ENCODE data around the gene TCF4. TPM values are rescaled to one million over a fixed set of nuclear protein-coding genes. Genes with fewer than 3 reads are reported as not detected.

TCF4 gene
- total RNA-seq, 1 donor from 2014 or later = 459 TPM

DNA sequence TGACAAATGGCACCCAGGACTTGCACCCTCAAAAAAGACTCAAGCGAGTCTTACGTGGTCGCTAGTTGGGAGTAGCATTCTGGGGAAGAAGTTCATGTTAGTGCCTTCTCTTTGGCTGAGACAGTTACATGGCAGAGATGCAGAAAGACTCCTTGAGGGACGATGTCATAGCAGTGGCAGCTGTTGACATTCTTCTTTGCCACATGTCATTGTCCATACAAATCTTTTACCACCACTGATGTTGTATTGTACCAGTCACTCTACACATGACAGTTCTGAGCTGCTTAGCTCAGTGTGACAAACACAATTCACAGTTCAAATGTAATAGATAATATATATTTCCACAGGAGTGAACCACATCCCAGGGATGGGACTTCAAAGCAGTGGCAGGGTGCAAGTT lies 197.1 kb downstream of the TCF4 start:
- DNase-seq (ENCODE audit: low read depth in 2 of 2) = no peak

DNA sequence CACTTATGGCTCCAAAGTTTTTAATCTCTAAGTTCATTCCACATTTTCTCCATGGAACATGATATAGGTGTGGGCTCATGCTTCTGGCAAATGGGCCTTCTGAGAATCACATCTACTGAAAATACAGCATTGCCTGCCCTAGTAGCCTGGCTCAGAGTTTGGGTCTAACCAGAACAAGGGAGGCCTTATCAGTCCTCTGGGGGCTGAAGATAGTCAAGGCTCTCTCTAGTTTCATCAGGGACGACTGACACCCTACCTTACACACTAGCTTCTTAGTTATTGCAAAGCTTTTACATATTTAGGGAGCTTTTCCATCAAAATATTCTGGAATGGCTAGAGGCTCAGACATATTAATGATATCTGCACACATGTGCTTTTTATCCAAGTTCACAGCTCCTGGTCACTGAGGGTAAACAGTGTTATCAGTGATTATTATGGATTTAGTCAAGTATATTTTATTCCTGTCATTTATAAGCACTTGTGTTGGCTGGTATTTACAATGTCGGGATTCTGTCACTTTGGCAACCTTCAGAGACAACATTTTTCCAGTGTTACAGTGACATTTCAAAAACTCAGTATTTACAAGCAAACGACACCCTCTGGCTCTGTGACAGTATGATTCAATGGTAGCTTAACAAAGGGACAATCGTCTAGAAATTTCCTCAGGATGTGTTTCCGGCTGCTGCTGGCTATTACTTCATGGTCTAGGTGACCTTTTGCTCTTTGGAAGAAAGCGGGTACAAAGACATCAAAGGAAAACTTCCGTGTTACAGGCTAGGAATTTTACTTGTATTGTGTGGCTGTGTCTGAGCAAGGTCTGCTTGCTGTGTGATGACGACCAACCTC lies 200.6 kb downstream of the TCF4 start:
- peak; percentile 79 to 87 for DNase-seq (ENCODE audit: low read depth in 2 of 2)

DNA sequence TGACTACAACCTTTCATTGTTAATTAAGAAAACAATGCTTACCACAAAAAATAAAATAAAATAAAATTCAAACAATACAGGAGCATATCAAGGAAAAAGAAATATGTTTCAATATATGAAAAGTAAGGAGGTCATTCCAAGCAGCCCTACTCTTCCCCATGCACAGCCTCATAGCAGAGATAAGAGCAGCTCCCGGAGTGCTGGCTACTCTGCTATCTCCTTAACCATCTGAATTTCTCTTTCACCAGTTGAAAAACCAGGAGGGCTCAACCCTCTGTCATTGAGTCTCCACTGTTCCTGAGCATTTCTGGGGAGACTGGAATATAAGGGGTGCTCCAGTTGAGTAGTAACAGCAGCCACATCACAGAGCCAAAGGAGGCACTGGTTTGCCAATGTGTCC lies 201.4 kb downstream of the TCF4 start:
- DNase-seq (ENCODE audit: low read depth in 2 of 2) = no peak

DNA sequence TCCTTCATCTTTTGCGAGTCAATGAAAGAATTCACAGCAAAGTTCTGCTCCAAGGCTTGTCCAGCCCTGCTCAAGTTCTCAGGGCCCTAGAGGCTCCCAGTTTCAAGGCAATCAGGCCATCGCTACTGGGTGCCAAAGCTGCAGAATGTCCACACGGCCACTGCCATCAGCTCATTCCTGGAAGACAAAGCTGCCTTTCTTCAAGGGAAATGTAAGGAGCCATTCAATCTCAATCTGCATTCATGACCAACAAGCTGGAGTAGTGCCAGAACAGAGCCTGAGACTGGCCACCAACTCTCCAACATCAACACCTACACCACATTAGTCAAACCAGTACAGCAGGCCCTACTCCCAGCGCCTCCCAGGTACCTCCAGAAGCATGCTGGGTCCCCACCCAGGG lies 202.2 kb downstream of the TCF4 start:
- no peak for DNase-seq (ENCODE audit: low read depth in 2 of 2)

DNA sequence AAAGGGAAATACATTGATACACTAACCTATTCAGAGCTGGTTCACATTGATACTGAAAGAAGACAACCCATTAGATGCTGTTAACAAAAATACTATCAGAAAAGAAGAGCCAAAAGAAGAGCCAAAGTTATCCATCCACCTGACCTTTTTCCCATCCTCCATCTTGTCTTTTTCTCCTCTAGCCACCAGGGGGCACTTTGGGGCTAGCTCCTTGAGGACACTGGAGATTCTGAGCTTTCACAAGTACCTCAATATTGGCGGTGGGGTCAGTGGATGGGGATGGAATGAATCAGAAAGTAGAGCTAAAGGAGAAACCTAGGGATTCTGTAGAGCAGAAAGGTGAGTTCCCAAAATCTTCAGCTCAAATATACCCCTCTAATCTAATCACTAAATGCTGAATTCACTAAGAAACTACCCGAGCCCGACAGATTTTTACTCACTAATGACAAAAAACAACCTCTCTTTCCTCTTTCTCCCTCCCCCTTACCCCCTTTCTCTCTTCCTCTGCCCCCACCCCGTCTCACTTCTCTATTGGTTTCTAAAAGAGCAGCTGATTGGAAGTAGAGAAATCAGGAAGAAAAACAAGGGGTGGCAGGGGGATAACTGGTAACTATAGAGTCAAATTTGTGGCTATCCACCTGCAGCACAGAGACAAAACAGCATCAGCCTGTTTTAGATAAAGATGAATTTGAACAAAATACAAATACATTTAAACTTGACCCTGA lies 203.3 kb downstream of the TCF4 start:
- peak in 1 of 2 donors; percentile 67 for DNase-seq (ENCODE audit: low read depth in 2 of 2)

DNA sequence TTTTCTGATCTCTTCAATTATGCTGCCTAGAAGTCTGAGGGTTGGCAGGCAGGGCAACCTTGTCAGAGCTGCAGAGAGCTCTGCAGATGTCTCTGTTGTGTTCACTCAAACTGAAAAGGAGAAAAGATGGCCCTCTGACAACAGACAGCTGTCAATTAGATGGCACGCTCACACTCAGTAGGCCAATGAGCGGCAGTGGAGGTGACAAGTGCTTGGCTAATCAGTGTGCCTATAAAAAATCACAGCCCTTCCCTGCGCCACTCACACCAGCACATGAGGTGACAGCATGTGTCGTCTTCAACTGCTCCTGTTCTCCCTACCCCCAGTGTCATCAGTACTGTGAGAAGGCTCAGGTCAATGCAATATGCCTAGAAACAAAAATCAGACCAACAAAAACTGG lies 203.9 kb downstream of the TCF4 start:
- no peak for DNase-seq (ENCODE audit: low read depth in 2 of 2)

DNA sequence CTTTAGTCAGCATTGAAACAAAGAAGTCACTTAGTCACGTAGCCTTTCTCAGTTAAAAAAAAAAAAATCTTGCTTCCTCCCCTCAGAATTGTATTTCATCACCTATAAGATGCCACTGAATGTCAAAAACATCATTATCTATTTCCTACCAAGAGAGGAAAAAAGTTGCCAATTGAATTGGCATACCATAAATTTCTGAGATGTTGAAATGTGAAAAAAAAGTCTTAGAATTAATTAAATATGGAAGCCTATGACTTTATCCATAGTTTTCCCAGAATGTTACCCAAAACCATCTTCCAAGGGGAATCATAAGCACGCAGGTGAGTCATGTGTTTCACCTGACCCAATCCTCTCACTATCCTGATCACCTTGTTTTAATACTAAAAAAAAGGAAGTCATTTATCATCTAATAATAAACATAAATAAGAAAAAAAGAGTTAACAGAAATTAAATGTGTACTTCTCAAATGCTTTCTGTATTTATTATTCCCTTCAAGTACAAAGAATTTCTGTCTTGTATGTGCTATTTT lies 205.7 kb downstream of the TCF4 start:
- DNase-seq (ENCODE audit: low read depth in 2 of 2) = no peak

DNA sequence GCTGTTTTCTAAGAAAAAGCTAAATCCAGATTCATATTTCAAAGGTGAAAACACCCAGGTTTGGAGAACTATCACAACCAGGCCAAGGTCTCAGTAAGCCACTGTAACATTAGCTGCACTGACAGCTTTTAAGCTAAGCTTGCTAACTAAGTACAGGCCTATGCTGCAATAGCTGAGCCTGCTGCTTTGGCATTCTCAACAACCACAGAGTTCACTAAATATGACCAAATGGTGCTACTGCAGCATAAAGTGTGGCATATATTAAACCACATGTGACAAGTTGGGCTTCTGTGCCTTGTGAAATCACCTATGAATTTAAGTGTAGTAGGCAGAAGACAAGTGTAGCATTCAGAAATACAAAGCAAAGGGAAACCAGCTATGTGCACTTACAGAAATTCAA lies 206.7 kb downstream of the TCF4 start:
- DNase-seq (ENCODE audit: low read depth in 2 of 2) = no peak

DNA sequence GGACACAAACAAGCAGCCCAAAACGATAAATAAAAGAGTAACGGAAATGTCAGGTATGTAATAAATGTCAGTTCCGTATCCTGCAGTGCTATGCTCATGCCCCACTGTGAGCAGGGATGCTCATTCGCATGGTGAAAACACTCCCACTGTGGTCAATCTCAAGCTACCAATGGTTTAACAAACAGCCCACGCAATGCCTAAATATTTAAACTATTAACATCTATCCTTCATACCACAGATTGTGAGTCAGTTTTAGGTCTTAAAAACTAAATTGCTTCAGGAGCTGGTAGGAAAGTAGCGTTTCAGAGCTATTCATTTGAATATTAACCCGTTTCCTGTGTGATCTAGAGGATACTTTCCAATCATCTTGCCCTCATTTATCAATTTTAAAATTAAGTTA lies 207.4 kb downstream of the TCF4 start:
- no peak for DNase-seq (ENCODE audit: low read depth in 2 of 2)

DNA sequence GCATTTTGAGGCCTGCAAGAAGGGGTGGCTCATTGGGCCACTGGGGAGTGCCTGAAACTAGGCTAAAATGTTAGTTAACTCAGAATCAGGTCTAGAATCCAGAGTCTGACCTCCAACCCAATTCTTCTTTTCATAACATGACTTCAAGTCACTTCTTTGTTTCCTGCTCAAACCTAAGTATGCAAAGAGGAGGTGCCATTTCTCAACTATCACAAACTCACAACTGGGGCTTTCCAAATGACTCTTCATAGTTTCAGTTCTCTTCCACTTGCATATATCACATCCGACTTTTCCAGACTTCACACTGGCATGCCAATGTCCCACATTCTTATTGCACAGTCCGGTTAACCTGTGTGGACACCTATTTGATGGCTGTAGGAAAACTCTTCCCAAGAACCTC lies 211.6 kb downstream of the TCF4 start:
- no peak for DNase-seq (ENCODE audit: low read depth in 2 of 2)

DNA sequence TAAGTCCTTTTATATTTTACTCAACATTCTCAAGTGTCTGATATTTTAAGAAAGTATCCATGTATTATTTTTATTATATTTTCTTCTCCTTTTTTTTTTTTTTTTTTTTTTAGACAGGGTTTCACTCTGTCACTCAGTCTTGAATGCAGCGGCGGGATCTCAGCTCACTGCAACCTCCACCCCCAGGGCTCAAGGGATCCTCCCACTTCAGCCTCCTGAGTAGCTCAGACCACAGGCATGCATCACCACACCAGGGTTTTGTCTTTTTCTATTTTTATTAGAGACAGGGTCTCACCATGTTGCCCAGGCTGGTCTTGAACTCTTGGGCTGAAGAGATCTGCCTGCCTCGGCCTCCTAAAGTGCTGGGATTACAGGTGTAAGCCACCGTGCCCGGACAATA lies 212.1 kb downstream of the TCF4 start:
- DNase-seq (ENCODE audit: low read depth in 2 of 2) = no peak

DNA sequence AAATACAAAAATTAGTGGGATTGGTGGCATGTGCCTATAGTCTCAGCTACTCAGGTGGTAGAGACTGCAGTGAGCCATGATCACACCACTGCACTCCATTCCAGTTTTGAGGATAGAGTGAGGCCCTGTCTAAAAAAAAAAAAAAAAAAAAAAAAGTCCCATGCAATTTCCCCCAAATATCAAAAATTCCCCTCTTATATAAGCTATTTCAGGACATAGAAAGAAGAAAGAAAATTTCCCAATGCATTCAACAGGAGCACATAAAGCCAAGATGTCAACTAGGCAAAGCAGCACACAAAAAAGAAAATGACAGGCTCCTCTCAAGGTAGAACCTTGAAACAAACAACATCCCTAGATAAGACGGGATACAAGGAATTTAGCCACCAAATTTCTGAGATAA lies 213.3 kb downstream of the TCF4 start:
- no peak for DNase-seq (ENCODE audit: low read depth in 2 of 2)

DNA sequence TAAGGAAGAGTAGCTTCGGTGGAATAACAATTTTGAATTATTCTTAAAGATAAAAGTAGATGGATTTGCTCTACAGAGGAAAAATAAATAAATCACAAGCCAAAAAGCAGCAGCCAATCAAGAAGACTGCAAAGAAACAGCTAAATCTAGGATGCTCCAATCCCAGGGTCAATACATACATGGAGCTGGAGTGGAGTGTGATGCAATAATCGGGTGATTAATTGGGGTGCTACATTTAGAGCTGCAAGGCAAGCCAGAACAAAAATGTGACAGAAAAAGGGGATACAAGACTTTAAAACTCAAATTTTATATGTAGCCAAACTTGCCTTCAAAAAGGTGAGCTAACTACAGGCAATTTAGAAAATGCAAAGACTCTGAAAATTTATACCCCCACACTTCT lies 215.8 kb downstream of the TCF4 start:
- DNase-seq (ENCODE audit: low read depth in 2 of 2) = no peak

DNA sequence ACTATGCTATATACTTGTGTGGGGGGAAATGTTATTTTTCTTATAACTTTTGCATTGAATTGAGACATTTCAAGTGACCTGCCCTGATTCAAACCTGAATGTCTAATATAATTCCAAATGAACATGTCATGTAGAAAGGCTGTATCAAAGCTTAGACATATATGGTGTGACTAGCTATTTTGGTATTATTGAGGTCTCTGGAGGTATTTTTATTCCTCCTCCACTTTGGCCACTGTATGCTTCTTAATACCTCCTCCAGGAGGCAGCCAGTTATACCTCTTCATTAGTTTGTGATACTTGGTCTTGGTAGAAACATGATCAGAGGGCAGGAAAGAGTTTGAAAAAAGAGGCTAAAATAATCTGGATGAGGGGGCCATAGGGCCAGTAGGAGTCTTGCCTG lies 217.1 kb downstream of the TCF4 start:
- DNase-seq (ENCODE audit: low read depth in 2 of 2) = no peak

DNA sequence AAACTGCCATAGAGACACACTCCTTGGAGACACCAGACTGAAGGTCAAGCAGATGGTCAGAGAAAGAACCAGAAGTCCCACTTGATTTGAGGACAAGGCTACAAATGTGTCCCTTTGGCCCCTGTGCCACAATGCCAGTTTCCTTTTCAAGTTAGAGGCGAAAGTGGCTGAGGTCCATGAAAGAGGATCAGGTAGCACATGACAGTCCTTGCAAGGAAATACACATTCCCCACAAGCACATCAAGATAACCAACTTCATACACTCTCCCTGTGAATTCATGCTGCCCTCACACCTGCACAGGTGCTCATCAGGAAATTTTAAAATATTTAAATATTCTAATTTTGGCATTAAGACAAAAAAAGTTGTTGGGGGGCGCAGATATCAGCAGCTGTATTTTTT lies 218.6 kb downstream of the TCF4 start:
- DNase-seq (ENCODE audit: low read depth in 2 of 2) = no peak

DNA sequence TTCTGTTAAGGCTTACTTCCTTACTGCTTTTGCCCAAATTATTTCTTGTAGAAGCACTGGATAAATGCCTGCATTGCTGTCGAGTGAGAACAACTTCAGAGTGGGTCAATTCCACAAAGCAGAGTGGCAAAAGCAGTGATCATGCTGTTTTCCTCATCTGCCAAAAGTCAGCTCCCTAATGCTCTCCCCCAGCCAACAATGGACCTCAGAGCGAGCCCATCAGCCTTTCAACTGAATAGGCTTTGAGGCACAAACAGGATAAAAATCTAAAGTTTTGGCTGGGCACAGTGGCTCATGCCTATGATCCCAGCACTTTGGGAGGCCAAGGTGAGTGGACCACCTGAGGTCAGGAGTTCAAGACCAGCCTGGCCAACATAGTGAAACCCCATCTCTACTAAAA lies 222.7 kb downstream of the TCF4 start:
- DNase-seq (ENCODE audit: low read depth in 2 of 2) = no peak

DNA sequence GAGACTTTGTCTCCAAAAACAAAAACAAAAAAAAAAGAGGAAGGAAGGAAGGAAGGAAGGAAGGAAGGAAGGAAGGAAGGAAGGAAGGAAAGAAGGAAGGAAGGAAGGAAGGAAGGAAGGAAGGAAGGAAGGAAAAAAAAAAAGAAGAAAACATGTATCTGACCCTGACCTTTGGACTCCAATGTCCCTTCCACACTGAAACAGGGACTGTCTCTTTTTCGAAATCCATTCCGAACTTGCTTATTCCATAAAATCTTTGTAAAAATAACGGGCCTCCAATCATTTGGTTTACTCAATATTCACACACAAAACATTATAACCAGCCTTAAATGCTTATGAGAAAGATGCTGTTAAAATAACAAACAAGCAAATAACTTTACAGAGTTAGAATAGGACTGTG lies 225.7 kb downstream of the TCF4 start:
- no peak for DNase-seq (ENCODE audit: low read depth in 2 of 2)

DNA sequence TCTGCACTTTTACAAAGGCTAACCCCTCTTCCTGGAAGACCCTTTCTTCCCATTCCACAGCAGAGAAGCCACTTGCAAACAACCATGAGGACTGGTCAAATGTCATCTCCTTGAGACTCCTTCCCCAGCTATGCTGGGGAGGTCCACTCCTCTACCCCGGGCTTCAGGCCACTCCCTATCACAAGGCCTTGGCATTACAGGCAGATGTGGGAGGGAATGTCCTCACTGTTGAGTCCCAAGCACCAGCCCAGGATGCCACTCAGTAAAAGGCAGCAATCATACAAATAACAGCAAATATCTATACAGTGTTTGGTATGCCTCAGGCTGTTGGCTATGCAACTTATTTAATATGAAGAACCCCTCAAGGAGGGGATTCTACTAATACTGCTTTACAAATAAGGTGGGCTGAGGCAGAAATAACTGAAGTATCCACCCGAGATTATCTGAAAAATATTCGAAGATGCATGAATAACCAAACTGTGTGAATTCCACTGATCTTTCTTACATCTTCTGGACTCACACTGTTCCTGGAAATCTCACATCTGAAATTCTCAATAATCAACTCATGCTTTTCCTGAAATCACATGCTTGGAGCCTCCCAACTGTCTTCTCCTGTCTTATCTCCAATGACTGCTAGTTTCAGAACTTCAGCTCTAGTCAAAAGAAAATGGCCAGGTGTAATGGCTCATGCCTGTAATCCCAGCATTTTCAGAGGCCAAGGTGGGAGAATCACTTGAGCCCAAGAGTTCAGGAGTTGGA lies 226.3 kb downstream of the TCF4 start:
- DNase-seq (ENCODE audit: low read depth in 2 of 2) = no peak

DNA sequence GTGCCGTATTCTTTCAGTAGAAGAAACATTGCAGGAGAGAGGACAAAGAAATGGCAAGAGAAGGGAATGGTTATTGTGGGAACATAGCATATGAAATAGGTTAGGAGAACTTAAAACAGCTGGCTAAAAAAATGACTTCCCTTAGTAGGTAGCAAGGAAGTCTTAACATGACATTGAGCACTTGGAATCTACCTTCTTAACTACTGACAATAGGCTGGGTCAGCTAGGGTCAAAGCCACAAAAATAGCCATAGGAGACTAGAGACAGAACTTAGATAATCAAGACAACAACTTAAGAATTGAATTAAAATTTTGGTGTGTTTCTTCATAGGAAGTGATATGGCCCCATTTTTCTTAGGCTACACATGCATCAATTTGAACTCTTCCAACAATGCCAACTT lies 227.9 kb downstream of the TCF4 start:
- peak in 1 of 2 donors; percentile 31 for DNase-seq (ENCODE audit: low read depth in 2 of 2)

DNA sequence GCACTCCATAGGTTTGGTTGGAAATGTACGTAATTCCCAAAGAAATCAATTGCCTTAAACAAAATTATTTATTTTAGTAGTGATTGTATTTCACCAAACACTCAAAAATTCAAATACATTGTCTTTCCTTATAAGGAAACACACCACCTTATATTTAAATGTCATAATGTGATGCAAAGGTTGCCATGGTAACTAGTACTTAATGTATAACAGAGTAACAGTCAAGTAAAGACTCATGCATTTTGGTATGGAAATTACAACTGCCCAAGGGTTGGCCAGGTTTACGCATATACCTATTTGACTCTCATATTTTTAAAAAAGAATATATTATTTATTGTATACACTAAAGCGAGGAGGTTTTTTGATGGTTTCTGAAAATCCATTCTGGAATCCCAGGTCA lies 231.2 kb downstream of the TCF4 start:
- no peak for DNase-seq (ENCODE audit: low read depth in 2 of 2)

DNA sequence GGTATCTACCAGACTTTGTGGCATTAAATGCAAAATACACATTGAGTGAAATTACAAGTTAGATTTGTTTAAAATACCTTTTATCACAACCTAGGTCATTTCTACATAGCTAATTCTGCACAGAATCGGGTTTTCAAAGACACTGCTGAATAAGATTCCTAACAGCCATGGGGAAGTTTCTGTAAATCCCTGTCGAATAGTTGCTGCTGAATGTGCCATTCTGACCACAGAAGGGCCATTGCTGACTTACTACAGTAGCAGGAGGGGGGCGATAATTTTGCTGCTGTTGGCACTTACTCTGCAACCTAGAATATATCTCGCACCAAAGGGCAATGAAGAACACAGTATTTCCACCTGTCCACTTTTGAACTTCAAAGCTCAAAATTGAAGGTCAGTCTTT lies 232.8 kb downstream of the TCF4 start:
- DNase-seq (ENCODE audit: low read depth in 2 of 2) = no peak

DNA sequence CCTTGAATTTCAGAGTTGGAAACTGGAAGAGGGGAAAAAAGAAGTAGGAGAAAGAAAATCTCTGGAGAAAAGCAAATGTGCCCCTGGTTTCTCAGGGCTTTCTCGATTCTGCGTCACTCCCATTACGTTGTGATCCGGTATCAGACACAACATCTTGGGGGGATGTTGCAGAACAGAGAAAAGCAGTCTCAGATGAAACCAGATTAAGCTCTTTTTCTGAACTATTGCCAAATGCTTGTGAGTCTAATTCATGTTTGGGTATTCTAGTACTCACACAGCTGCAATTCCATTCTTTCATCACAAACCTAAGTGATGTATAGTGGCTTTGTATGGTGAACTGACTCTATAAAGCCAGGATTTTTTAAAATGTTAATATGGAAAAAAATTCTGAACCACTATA lies 233.2 kb downstream of the TCF4 start:
- no peak for DNase-seq (ENCODE audit: low read depth in 2 of 2)

Data from dermis microvascular lymphatic vessel endothelial cell (primary cell).